OCI-LY3 (cell line): ENCODE data around the gene PTPRM.
"Not testable (repeated sequence)": the region's sequence is repeated elsewhere in the genome, so short reads cannot be mapped to it uniquely, and the experiment has no call there.

Source experiments
- H2AFZ ChIP-seq: fragments of 200-600, 300-600 bp; shearing (Covaris generic); 2 replicates; pipeline ENCODE4 v1.6.0; 2014; ENCODE audit warnings: antibody characterized with exemption, low read depth, low read length
- H3K27ac ChIP-seq: fragments of 200-600, 300-600 bp; sonication (generic); 2 replicates; pipeline ENCODE4 v1.5.1; 2014; ENCODE audit warnings: mild to moderate bottlenecking, low read length, moderate library complexity, mixed read lengths
- H3K27me3 ChIP-seq: fragments of 200-600, 300-600 bp; sonication (generic); 2 replicates; pipeline ENCODE4 v1.6.1; 2014; ENCODE audit warnings: low read depth, low read length, mixed read lengths
- H3K36me3 ChIP-seq: fragments of 200-600, 300-600 bp; sonication (generic); replicated peaks from 2 replicates; pipeline ENCODE3; 2014; ENCODE audit warnings: low read depth, low read length, mixed read lengths
- H3K4me1 ChIP-seq: fragments of 300-600, 200-600 bp; sonication (generic); 2 replicates; pipeline ENCODE4 v1.6.1; 2014; ENCODE audit warnings: low read length, mixed read lengths
- H3K4me2 ChIP-seq: fragments of 200-600, 300-600 bp; sonication (generic); 2 replicates; pipeline ENCODE4 v1.6.1; 2014; ENCODE audit warnings: low read length, mixed read lengths
- H3K4me3 ChIP-seq: fragments of 300-600, 200-600 bp; sonication (generic); 2 replicates; pipeline ENCODE4 v1.5.1; 2014; ENCODE audit warnings: antibody characterized with exemption, mild to moderate bottlenecking, low read length, moderate library complexity
- H3K79me2 ChIP-seq: fragments of 300-600, 200-600 bp; shearing (Covaris generic); 2 replicates; pipeline ENCODE4 v1.6.1; 2014; ENCODE audit warnings: mild to moderate bottlenecking, low read length, mixed read lengths
- H3K9ac ChIP-seq: fragments of 300-600, 200-600 bp; shearing (Covaris generic); 2 replicates; pipeline ENCODE4 v1.6.0; 2014; ENCODE audit warnings: mild to moderate bottlenecking, low read length, moderate library complexity
- H3K9me3 ChIP-seq: fragments of 200-600, 300-600 bp; shearing (Covaris generic); 2 replicates; pipeline ENCODE4 v1.6.1; 2014; ENCODE audit warnings: low read length, mixed read lengths; ENCODE audit not compliant: insufficient read depth
- H4K20me1 ChIP-seq: fragments of 200-600, 300-600 bp; sonication (generic); 2 replicates; pipeline ENCODE4 v1.6.1; 2016; ENCODE audit warnings: low read length, mixed read lengths; ENCODE audit not compliant: insufficient read depth
- EZH2phosphoT487 ChIP-seq: fragments of 200-600 bp; shearing (Covaris generic); IDR thresholded peaks from 2 replicates; pipeline ENCODE4 v1.6.1; 2018; ENCODE audit warnings: antibody characterized with exemption, mixed run types, low read depth
- TF ChIP-seq, protein P1 (sequence below): fragments of 200-600, 300-600 bp; sonication (generic); IDR thresholded peaks from 2 replicates; pipeline ENCODE4 v1.5.1; 2014; ENCODE audit warnings: antibody characterized with exemption, low read length, low read depth

Gene PTPRM

DNA sequence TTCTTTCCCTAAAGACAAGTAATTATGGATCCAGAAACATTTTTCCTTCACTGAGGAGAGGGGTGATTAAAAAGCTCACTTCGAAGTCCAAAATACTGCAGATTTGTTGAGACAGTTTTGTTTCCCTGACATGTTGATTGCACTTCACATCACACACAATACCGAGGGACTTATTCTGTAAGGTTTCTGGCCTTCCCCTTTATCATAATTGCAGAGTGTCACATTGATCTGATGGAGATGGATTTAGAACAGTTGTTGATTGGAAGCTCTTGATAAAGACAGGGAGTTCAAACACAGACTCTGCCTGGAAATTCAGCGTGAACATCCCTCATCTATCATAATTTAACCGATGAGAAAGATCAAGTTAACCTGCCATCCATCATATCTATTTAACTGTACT lies 163.6 kb downstream of the PTPRM start:
- TF ChIP-seq, protein P1, sequence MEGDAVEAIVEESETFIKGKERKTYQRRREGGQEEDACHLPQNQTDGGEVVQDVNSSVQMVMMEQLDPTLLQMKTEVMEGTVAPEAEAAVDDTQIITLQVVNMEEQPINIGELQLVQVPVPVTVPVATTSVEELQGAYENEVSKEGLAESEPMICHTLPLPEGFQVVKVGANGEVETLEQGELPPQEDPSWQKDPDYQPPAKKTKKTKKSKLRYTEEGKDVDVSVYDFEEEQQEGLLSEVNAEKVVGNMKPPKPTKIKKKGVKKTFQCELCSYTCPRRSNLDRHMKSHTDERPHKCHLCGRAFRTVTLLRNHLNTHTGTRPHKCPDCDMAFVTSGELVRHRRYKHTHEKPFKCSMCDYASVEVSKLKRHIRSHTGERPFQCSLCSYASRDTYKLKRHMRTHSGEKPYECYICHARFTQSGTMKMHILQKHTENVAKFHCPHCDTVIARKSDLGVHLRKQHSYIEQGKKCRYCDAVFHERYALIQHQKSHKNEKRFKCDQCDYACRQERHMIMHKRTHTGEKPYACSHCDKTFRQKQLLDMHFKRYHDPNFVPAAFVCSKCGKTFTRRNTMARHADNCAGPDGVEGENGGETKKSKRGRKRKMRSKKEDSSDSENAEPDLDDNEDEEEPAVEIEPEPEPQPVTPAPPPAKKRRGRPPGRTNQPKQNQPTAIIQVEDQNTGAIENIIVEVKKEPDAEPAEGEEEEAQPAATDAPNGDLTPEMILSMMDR: no peak
- TF ChIP-seq EZH2phosphoT487: no peak
- no peaks in the 10 kb centered on the region for H3K27me3 ChIP-seq
- H4K20me1 ChIP-seq: no peaks in the 10 kb centered on the region
- no peak overlapping the region for H3K9ac ChIP-seq
- H3K79me2 ChIP-seq: no peaks in the 10 kb centered on the region
- H3K9me3 ChIP-seq: no peaks in the 10 kb centered on the region
- no peak overlapping the region for H3K4me3 ChIP-seq
- no peak overlapping the region for H3K4me2 ChIP-seq
- H3K4me1 ChIP-seq: no peaks in the 10 kb centered on the region
- no peak overlapping the region for H3K27ac ChIP-seq
- no peak overlapping the region for H2AFZ ChIP-seq
- H3K36me3 ChIP-seq: no peaks in the 10 kb centered on the region

DNA sequence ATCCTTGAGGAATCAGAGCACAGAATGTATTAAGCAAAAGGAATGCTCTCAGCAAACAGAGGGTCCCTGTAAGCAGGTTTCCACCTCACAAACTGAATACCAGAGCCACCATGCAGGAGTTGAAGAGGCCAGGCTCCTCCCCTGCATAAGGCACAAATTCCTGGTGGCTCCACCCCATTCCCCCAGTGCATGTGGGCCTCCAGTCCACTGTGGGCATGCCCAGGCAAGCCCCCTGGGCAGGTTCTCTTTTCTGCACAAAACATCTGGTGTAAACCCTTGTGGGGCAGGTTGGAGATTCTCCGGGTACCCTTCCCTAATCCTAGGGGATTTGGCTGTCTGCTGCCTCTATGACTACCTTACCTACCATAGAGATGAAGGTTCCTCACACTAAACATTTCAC lies 166.5 kb downstream of the PTPRM start:
- no peak for TF ChIP-seq EZH2phosphoT487
- TF ChIP-seq, protein P1: no peak
- no peak overlapping the region for H3K27ac ChIP-seq
- no peak overlapping the region for H2AFZ ChIP-seq
- no peak overlapping the region for H3K4me3 ChIP-seq
- H3K36me3 ChIP-seq: no peaks in the 10 kb centered on the region
- H3K79me2 ChIP-seq: no peaks in the 10 kb centered on the region
- H3K9ac ChIP-seq: no peak overlapping the region
- no peaks in the 10 kb centered on the region for H3K4me1 ChIP-seq
- no peaks in the 10 kb centered on the region for H3K9me3 ChIP-seq
- H3K27me3 ChIP-seq: no peaks in the 10 kb centered on the region
- H3K4me2 ChIP-seq: no peak overlapping the region
- H4K20me1 ChIP-seq: no peaks in the 10 kb centered on the region

DNA sequence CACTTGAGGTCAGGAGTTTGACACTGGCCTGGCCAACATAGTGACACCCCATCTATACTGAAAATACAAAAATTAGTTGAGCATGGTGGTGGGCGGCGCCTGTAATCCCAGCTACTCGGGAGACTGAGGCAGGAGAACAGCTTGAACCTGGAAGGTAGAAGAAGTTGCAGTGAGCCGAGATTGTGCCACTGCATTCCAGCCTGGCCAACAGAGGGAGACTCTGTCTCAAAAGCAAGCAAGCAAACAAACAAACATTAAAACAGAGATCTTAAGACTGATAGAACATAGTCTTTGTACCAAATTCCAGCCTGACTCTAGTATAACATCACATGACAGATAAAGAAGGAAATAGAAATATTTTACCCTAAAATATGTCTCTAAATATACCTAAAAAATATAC lies 168.1 kb downstream of the PTPRM start:
- Histone ChIP-seq H3K27me3 (no peaks in the 10 kb centered on the region), H3K27ac (no peak overlapping the region), H3K36me3 (no peaks in the 10 kb centered on the region), H3K9me3 (no peaks in the 10 kb centered on the region), H3K79me2 (no peaks in the 10 kb centered on the region), H3K9ac (no peak overlapping the region), H3K4me1 (no peaks in the 10 kb centered on the region), H3K4me2 (no peak overlapping the region), H3K4me3 (no peak overlapping the region), H2AFZ (no peak overlapping the region), H4K20me1 (no peaks in the 10 kb centered on the region)
- no peak for TF ChIP-seq EZH2phosphoT487
- TF ChIP-seq, protein P1: no peak

DNA sequence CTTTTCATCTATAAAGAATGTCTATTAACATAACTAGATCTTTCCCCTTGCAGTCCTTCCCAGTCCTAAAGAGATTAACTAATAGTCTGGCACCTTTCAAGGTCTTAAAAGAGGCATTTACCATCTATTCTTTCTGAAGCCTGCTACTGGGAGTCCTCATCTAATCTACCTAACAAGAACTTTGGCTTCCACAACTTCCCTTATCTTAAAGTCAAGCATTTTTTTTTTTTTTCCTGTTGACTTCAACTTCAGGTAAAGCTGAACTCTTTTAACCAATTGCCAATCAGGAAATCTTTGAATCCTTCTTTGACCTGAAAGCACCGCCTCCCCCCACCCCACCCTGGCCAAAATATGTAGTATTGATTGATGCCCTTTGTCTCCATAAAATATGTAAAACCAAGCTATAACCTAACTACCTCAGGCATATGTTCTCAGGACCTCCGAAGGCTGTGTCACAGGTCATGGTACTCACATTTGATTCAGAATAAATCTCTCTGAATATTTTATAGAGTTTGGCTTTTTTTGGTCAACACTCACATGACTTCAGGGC lies 168.6 kb downstream of the PTPRM start:
- H3K4me3 ChIP-seq: no peak overlapping the region
- H3K9me3 ChIP-seq: no peaks in the 10 kb centered on the region
- TF ChIP-seq, protein P1: no peak
- TF ChIP-seq EZH2phosphoT487: no peak
- no peaks in the 10 kb centered on the region for H3K27me3 ChIP-seq
- H2AFZ ChIP-seq: no peak overlapping the region
- H3K36me3 ChIP-seq: no peaks in the 10 kb centered on the region
- H3K4me1 ChIP-seq: no peaks in the 10 kb centered on the region
- no peak overlapping the region for H3K4me2 ChIP-seq
- no peaks in the 10 kb centered on the region for H4K20me1 ChIP-seq
- no peaks in the 10 kb centered on the region for H3K79me2 ChIP-seq
- H3K27ac ChIP-seq: no peak overlapping the region
- H3K9ac ChIP-seq: no peak overlapping the region

DNA sequence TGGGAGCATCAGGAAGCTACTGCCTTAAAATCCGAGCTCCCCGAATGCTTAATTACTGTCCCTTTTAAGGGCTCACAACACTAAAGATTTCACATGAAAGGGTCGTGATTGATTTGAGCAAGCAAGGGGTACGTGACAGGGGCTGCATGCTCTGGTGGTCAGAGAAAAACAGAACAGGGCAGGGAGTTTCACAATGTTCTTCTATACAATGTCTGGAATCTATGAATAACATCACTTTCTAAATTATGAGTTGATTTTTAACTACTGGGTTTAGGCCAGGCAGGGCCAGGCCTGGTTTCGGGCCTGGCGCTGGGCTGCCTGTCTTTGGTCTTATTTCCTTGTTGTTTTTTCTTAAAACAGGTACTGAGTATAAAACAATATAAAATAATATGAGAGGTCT lies 169.4 kb downstream of the PTPRM start:
- not testable (repeated sequence) for H4K20me1 ChIP-seq, H3K4me1 ChIP-seq, H3K4me2 ChIP-seq, H3K4me3 ChIP-seq, H3K79me2 ChIP-seq, H3K27ac ChIP-seq, H3K9ac ChIP-seq, H3K27me3 ChIP-seq, H3K9me3 ChIP-seq, H3K36me3 ChIP-seq, H2AFZ ChIP-seq
